Measurements from ENCODE around the gene CUL5.

CUL5 gene

GRCh38 chr11:108009497-108010370 is 1.0 kb downstream of the CUL5 start:
- H3K9me3 ChIP-seq: no peaks in the 10 kb centered on the region
- no peaks in the 10 kb centered on the region for H3K27me3 ChIP-seq
- H3K36me3 ChIP-seq: no peaks in the 10 kb centered on the region
- no peak for DNase-seq
- TF ChIP-seq CTCF (IDR thresholded peaks at IDR 0.05): no peak
- H3K4me1 ChIP-seq: peaks cover 0 to 43% (median 24%) of the 10 kb centered on the region in 4 donors
- H3K4me3 ChIP-seq: peak overlapping the region; percentile 71 to 72
- peak overlapping the region; percentile 98 for H3K27ac ChIP-seq
- intact Hi-C loops (cut with DNase I; ENCODE audit: low total_unique reads): loop anchor here (5.0 to 10.0 kb wide), 2 partner anchors 213 to 445 kb away; partner anchors contain the start of genes ALKBH8, ATM and NPAT

- Histone ChIP-seq H3K4me3 (no peak overlapping the region), H3K9me3 (no peaks in the 10 kb centered on the region), H3K27ac (no peak overlapping the region), H3K27me3 (no peaks in the 10 kb centered on the region), H3K36me3 (no peaks in the 10 kb centered on the region), H3K4me1 (peaks cover 0 to 52% (median 28%) of the 10 kb centered on the region in 4 donors)
- TF ChIP-seq CTCF (IDR thresholded peaks at IDR 0.05): no peak
- DNase-seq: no peak
- intact Hi-C loops (cut with DNase I; ENCODE audit: low total_unique reads): no loop called here
These were observed 3.5 kb downstream of the CUL5 start for GRCh38 chr11:108012139-108012725.

GRCh38 chr11:108016647-108017046 is 7.9 kb downstream of the CUL5 start:
- H3K9me3 ChIP-seq: no peaks in the 10 kb centered on the region
- DNase-seq: no peak
- H3K36me3 ChIP-seq: peaks cover 0 to 4% (median 0%) of the 10 kb centered on the region in 3 donors
- no peak for TF ChIP-seq CTCF (IDR thresholded peaks at IDR 0.05)
- H3K4me3 ChIP-seq: no peak overlapping the region
- H3K27ac ChIP-seq: no peak overlapping the region
- H3K27me3 ChIP-seq: no peaks in the 10 kb centered on the region
- intact Hi-C loops (cut with DNase I; ENCODE audit: low total_unique reads): no loop called here
- H3K4me1 ChIP-seq: peaks cover 0 to 46% (median 15%) of the 10 kb centered on the region in 4 donors

GRCh38 chr11:108018708-108019107 is 10.0 kb downstream of the CUL5 start:
- Histone ChIP-seq H3K9me3 (no peaks in the 10 kb centered on the region), H3K27me3 (no peaks in the 10 kb centered on the region)
- intact Hi-C loops (cut with DNase I; ENCODE audit: low total_unique reads): no loop called here

More at GRCh38 chr11:108018708-108019107, 10.0 kb downstream of the CUL5 start:
- Histone ChIP-seq H3K36me3 (peaks cover 0 to 4% (median 0%) of the 10 kb centered on the region in 3 donors), H3K4me1 (peaks cover 0 to 28% (median 6%) of the 10 kb centered on the region in 4 donors), H3K27ac (no peak overlapping the region), H3K4me3 (no peak overlapping the region)
- no peak for TF ChIP-seq CTCF (IDR thresholded peaks at IDR 0.05)
- no peak for DNase-seq
